MM.1S (cell line): Measurements from ENCODE around the gene MAJIN.

ENCODE experiments used
- EZH2 ChIP-seq: fragments of 300-600 bp; sonication (generic); optimal IDR thresholded peaks from 2 replicates; pipeline ENCODE3; 2017; ENCODE audit warnings: low read depth, mild to moderate bottlenecking, antibody characterized with exemption, low read length, mixed read lengths
- EZH2phosphoT487 ChIP-seq: fragments of 300-600 bp; sonication (generic); IDR thresholded peaks from 2 replicates; pipeline ENCODE4 v1.6.1; 2018; ENCODE audit warnings: antibody characterized with exemption, low read length
- TF ChIP-seq, protein P1 (sequence below): fragments of 300-600 bp; sonication (generic); IDR thresholded peaks from 2 replicates; pipeline ENCODE4 v1.5.1; 2016; ENCODE audit warnings: antibody characterized with exemption, low read length, mixed read lengths

DNA sequence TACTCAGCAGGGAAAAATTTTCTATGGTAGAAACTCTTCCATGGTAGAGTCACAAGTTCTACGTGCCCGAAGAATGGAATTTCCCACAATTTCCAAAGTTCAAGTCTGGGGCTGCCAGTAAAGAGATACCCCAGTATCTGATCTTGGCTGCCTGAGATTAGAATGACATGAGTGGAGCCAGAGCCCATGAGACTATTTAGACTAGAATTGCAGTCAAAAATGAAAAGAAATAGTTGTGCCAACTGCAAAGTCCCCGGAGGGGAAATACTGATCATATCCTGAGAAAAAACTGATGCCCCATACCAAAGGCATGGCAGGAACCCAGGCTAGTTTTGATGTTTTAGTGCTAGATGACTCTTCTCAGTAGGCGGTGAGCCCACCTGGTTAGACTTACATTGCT is 11.2 kb downstream of the MAJIN start:
- TF ChIP-seq, protein P1, sequence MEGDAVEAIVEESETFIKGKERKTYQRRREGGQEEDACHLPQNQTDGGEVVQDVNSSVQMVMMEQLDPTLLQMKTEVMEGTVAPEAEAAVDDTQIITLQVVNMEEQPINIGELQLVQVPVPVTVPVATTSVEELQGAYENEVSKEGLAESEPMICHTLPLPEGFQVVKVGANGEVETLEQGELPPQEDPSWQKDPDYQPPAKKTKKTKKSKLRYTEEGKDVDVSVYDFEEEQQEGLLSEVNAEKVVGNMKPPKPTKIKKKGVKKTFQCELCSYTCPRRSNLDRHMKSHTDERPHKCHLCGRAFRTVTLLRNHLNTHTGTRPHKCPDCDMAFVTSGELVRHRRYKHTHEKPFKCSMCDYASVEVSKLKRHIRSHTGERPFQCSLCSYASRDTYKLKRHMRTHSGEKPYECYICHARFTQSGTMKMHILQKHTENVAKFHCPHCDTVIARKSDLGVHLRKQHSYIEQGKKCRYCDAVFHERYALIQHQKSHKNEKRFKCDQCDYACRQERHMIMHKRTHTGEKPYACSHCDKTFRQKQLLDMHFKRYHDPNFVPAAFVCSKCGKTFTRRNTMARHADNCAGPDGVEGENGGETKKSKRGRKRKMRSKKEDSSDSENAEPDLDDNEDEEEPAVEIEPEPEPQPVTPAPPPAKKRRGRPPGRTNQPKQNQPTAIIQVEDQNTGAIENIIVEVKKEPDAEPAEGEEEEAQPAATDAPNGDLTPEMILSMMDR: no peak
- no peak for TF ChIP-seq EZH2
- no peak for TF ChIP-seq EZH2phosphoT487
